GM10248 (cell line): ENCODE data around the gene CTDSP2.
"Not testable (repeated sequence)": the region's sequence is repeated elsewhere in the genome, so short reads cannot be mapped to it uniquely, and the experiment has no call there.

ENCODE experiments used
- CTCF ChIA-PET: fragments of 300-600 bp; sonication (Branson Sonifier 250); formaldehyde crosslinking; extraction: SDS; loops from one replicate; lab custom pipeline; 2021; ENCODE audit warnings: antibody characterized with exemption; lab: Yijun Ruan, JAX
- POLR2A ChIA-PET: fragments of 350-650 bp; sonication (Branson Sonifier 250); formaldehyde crosslinking; extraction: SDS; loops from one replicate; lab custom pipeline; 2020; ENCODE audit warnings: antibody characterized with exemption; lab: Yijun Ruan, JAX
- DNase-seq: peaks from one replicate; pipeline ENCODE4 v3.0.0; 2012; ENCODE audit errors: extremely low spot score
- CTCF ChIP-seq: IDR thresholded peaks from 2 replicates; pipeline ENCODE4 v1.5.1; 2012; ENCODE audit warnings: mild to moderate bottlenecking, low read depth; ENCODE audit errors: extremely low read depth, missing control alignments, control extremely low read depth

The CTDSP2 gene

GRCh38 chr12:57823908-57824640, 22.5 kb downstream of the CTDSP2 start:
- ChIA-PET POLR2A (no interaction called here), CTCF (interaction anchor here (0.9 to 2.4 kb wide), 8 partner anchors 8 to 85 kb away, joined by 3 to 7 read pairs (median 3); no protein-coding TSS in a partner anchor)
- TF ChIP-seq CTCF = no peak
- DNase-seq = no peak

GRCh38 chr12:57823131-57823907, 23.2 kb downstream of the CTDSP2 start:
- no peak for DNase-seq
- ChIA-PET POLR2A (no interaction called here), CTCF (interaction anchor here (1.2 to 2.4 kb wide), 5 partner anchors 9 to 83 kb away, joined by 3 to 7 read pairs (median 5); no protein-coding TSS in a partner anchor)
- TF ChIP-seq CTCF = no peak

- TF ChIP-seq CTCF = no peak
- ChIA-PET POLR2A (no interaction called here), CTCF (interaction anchor here (1.2 to 1.6 kb wide), 4 partner anchors 9 to 83 kb away, joined by 3 to 5 read pairs (median 4); no protein-coding TSS in a partner anchor)
- DNase-seq = no peak
Observed at GRCh38 chr12:57822392-57823130, 24.0 kb downstream of the CTDSP2 start.

GRCh38 chr12:57821474-57822214, 24.9 kb downstream of the CTDSP2 start:
- no peak for TF ChIP-seq CTCF
- ChIA-PET POLR2A (no interaction called here), CTCF (interaction anchor here (1.0 to 1.5 kb wide), 2 partner anchors 10 to 43 kb away, joined by 3 read pairs; no protein-coding TSS in a partner anchor)
- DNase-seq = no peak

- CTCF ChIA-PET = interaction anchor here (1.0 to 2.7 kb wide), 2 partner anchors 11 to 44 kb away, joined by 3 to 9 read pairs; no protein-coding TSS in a partner anchor
- POLR2A ChIA-PET, DNase-seq: not testable (repeated sequence)
Observed at GRCh38 chr12:57821015-57821414, 25.5 kb downstream of the CTDSP2 start.

DNA sequence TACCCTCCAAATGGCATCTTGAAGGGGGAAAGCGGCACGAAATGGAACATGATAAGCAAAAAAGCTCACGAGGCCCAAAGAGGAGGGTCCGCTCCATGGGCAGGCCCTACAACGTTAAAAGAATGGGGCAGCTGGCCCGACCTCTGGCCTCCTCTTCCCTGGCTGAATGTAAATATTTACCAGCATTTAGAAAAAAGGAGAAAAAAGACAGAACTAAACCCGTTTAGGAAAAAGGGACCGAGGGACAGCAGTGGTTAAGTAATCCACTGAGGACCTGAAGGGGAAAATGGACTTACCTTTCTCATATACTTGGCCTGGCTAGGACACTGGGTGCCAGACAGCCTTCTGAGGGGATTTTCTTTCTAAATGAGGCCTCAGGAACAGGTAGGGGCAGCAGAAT, 26.4 kb downstream of the CTDSP2 start:
- DNase-seq, POLR2A ChIA-PET: not testable (repeated sequence)
- CTCF ChIA-PET = interaction anchor here (1.4 to 2.7 kb wide), 2 partner anchors 12 to 13 kb away, joined by 3 to 9 read pairs; no protein-coding TSS in a partner anchor

DNA sequence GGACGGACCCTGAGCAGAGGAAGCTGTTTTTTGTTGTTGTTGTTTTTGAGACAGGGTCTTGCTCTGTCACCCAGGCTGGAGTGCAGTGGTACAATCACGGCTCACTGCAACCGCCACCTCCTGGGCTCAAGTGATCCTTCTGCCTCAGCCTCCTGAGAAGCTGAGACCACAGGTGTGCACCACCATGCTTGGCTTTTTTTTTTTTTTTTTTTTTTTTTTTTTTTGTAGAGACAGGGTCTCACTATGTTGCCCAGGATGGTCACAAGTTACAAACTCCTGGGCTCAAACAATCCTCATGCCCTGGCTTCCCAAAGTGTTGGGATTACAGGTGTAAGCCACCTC, 28.6 kb downstream of the CTDSP2 start:
- DNase-seq, POLR2A ChIA-PET: not testable (repeated sequence)
- CTCF ChIA-PET = interaction anchor here (0.7 to 3.1 kb wide), 14 partner anchors 10 to 91 kb away, joined by 3 to 19 read pairs (median 4); partner anchors contain the start of gene EEF1AKMT3
